GM23338 (cell line): ENCODE measurements around the gene MGAT3. TPM values are rescaled to one million over a fixed set of nuclear protein-coding genes. Genes with fewer than 3 reads are reported as not detected.

Experiments used
- ATAC-seq: fragments of 200-7000 bp; cut with Tn5 transposase; 3 replicates; pipeline ENCODE4 v1.9.1; 2020
- DNase-seq: peaks from one replicate; pipeline ENCODE4 v3.0.0-alpha.2; 2015; ENCODE audit warnings: low spot score
- H2AFZ ChIP-seq: fragments of 200-600 bp; sonication (generic); 2 replicates; pipeline ENCODE4 v1.8.0; 2016; ENCODE audit warnings: antibody characterized with exemption, mild to moderate bottlenecking, moderate library complexity
- H3F3A ChIP-seq: fragments of 200-600 bp; sonication (generic); replicated peaks from 2 replicates; pipeline ENCODE4 v1.8.0; 2017; ENCODE audit warnings: antibody characterized with exemption, mixed run types, low read depth
- H3K27ac ChIP-seq: fragments of 200-600 bp; sonication (generic); 2 replicates; pipeline ENCODE4 v1.6.1; 2016; ENCODE audit warnings: low read depth
- H3K27me3 ChIP-seq: fragments of 200-600 bp; sonication (generic); 2 replicates; pipeline ENCODE4 v1.8.0; 2016; ENCODE audit warnings: mild to moderate bottlenecking, mixed run types, moderate library complexity; ENCODE audit not compliant: insufficient read depth
- H3K36me3 ChIP-seq: fragments of 200-600 bp; sonication (generic); 2 replicates; pipeline ENCODE4 v1.8.0; 2016; ENCODE audit warnings: mild to moderate bottlenecking; ENCODE audit not compliant: insufficient read depth
- H3K4me1 ChIP-seq: fragments of 200-600 bp; sonication (generic); 2 replicates; pipeline ENCODE4 v1.8.0; 2016; ENCODE audit warnings: mild to moderate bottlenecking, moderate library complexity; ENCODE audit not compliant: insufficient read depth
- H3K4me2 ChIP-seq: fragments of 200-600 bp; sonication (generic); 2 replicates; pipeline ENCODE4 v1.7.1; 2017; ENCODE audit warnings: mixed run types
- H3K4me3 ChIP-seq: fragments of 200-600 bp; sonication (generic); 2 replicates; pipeline ENCODE4 v1.6.1; 2016; ENCODE audit warnings: mixed run types
- H3K79me2 ChIP-seq: fragments of 200-600 bp; sonication (generic); replicated peaks from 2 replicates; pipeline ENCODE4 v1.8.0; 2017; ENCODE audit warnings: mild to moderate bottlenecking; ENCODE audit not compliant: insufficient read depth
- H3K9me2 ChIP-seq: fragments of 200-600 bp; sonication (generic); 2 replicates; pipeline ENCODE4 v1.8.0; 2017; ENCODE audit not compliant: insufficient read depth
- H4K20me1 ChIP-seq: fragments of 200-600 bp; sonication (generic); replicated peaks from 2 replicates; pipeline ENCODE4 v1.8.0; 2017; ENCODE audit warnings: mild to moderate bottlenecking; ENCODE audit not compliant: insufficient read depth
- H3K27ac Mint-ChIP-seq: 2 replicates; pipeline ENCODE4 v1.8.0; 2020; ENCODE audit warnings: inconsistent platforms, mild to moderate bottlenecking, moderate library complexity, mixed read lengths
- H3K27me3 Mint-ChIP-seq: 3 replicates; pipeline ENCODE4 v1.8.0; 2022; ENCODE audit warnings: low read depth, mild to moderate bottlenecking, moderate library complexity, mixed read lengths, inconsistent platforms; ENCODE audit not compliant: insufficient read depth, poor library complexity
- H3K36me3 Mint-ChIP-seq: 3 replicates; pipeline ENCODE4 v1.8.0; 2021; ENCODE audit warnings: low read depth, mild to moderate bottlenecking, inconsistent platforms, moderate library complexity, mixed read lengths
- H3K4me1 Mint-ChIP-seq: 3 replicates; pipeline ENCODE4 v1.8.0; 2020; ENCODE audit warnings: mild to moderate bottlenecking, inconsistent platforms, mixed read lengths
- H3K4me3 Mint-ChIP-seq: 3 replicates; pipeline ENCODE4 v1.8.0; 2021; ENCODE audit warnings: moderate library complexity, mild to moderate bottlenecking, inconsistent platforms, mixed read lengths
- H3K9me3 Mint-ChIP-seq: 3 replicates; pipeline ENCODE4 v1.8.0; 2020; ENCODE audit warnings: moderate library complexity, mild to moderate bottlenecking, inconsistent platforms, mixed read lengths
- CREB1 ChIP-seq: fragments of 250-450 bp; sonication (Bioruptor Pico); IDR thresholded peaks from 2 replicates; pipeline ENCODE4 v1.5.0; 2020; ENCODE audit warnings: low read depth, mild to moderate bottlenecking, moderate library complexity
- CTCF ChIP-seq, 2 experiments: fragments of 200-600 bp in 1 of 2; sonication (generic) in 1 of 2; conservative IDR thresholded peaks; 2 replicates each; pipeline versions ENCODE4 v1.5.1 to v1.6.1; 2016 to 2017; ENCODE audit warnings: antibody characterized with exemption in 2 of 2, low read depth in 2 of 2, mild to moderate bottlenecking in 2 of 2, moderate library complexity in 1 of 2
- ETS1 ChIP-seq: IDR thresholded peaks from 2 replicates; pipeline ENCODE4 v1.6.1; 2016; ENCODE audit warnings: antibody characterized with exemption
- EZH2 ChIP-seq: fragments of 200-600 bp; sonication (generic); IDR thresholded peaks from one replicate; pipeline ENCODE4 v1.8.0; 2017; ENCODE audit warnings: antibody characterized with exemption, mild to moderate bottlenecking, low read depth; ENCODE audit not compliant: unreplicated experiment
- EZH2phosphoT487 ChIP-seq: fragments of 200-600 bp; sonication (generic); IDR thresholded peaks from one replicate; pipeline ENCODE4 v1.8.1; 2018; ENCODE audit warnings: antibody characterized with exemption; ENCODE audit not compliant: unreplicated experiment
- JUNB ChIP-seq: IDR thresholded peaks from one replicate; pipeline ENCODE4 v1.6.1; 2016; ENCODE audit warnings: antibody characterized with exemption; ENCODE audit not compliant: unreplicated experiment
- NANOG ChIP-seq: IDR thresholded peaks from 2 replicates; pipeline ENCODE4 v1.6.1; 2016; ENCODE audit warnings: antibody characterized with exemption, borderline replicate concordance
- POLR2AphosphoS5 ChIP-seq: IDR thresholded peaks from 2 replicates; pipeline ENCODE4 v1.6.1; 2016; ENCODE audit warnings: antibody characterized with exemption, low read depth
- REST ChIP-seq: IDR thresholded peaks from one replicate; pipeline ENCODE4 v1.6.1; 2018; ENCODE audit warnings: antibody characterized with exemption; ENCODE audit not compliant: unreplicated experiment
- STAT1 ChIP-seq: IDR thresholded peaks from one replicate; pipeline ENCODE4 v1.6.1; 2016; ENCODE audit warnings: antibody characterized with exemption; ENCODE audit not compliant: unreplicated experiment
- ZNF114 ChIP-seq: fragments of 250-450 bp; sonication (Bioruptor Pico); IDR thresholded peaks from 2 replicates; pipeline ENCODE4 v1.5.0; 2020; ENCODE audit warnings: mild to moderate bottlenecking, moderate library complexity
- ZNF331 ChIP-seq: fragments of 250-450 bp; sonication (Bioruptor Pico); IDR thresholded peaks from 2 replicates; pipeline ENCODE4 v1.5.0; 2020; ENCODE audit warnings: low read depth, mild to moderate bottlenecking, moderate library complexity
- ZNF462 ChIP-seq: fragments of 250-450 bp; sonication (Bioruptor Pico); IDR thresholded peaks from 2 replicates; pipeline ENCODE4 v1.5.0; 2020; ENCODE audit warnings: mild to moderate bottlenecking, moderate library complexity
- polyA plus RNA-seq: library from polyadenylated mRNA; unstranded; fragments of >200 nt; fragmentation: Nextera tagmentation; extraction: Ambion mirVana; gene quantifications from 2 replicates; pipeline ENCODE4 v1.2.1, GENCODE V29; 2016
- total RNA-seq: library from RNA; depleted of rRNA; stranded (reverse); fragments of >200 nt; shearing (Covaris generic); gene quantifications from 2 replicates; pipeline ENCODE4 v1.2.3, GENCODE V29; 2014

Gene MGAT3
- total and polyA plus RNA-seq, 2 experiments from 2014 or later: 1.7 to 10.2 TPM

GRCh38 chr22:39482768-39483167 lies 26.0 kb downstream of the MGAT3 start:
- Histone ChIP-seq H3K4me1 (no peaks in the 10 kb centered on the region), H3K27ac (no peak overlapping the region), H3K79me2 (no peaks in the 10 kb centered on the region), H2AFZ (no peak overlapping the region), H3K4me2 (no peak overlapping the region), H3K27me3 (no peaks in the 10 kb centered on the region), H3K4me3 (no peak overlapping the region), H3K9me2 (no peaks in the 10 kb centered on the region), H4K20me1 (peaks cover 7% of the 10 kb centered on the region; the same call in 1 of the 2 replicates), H3K36me3 (no peaks in the 10 kb centered on the region), H3F3A (no peaks in the 10 kb centered on the region)
- Mint-ChIP-seq H3K4me3 (no peak overlapping the region), H3K9me3 (no peaks in the 10 kb centered on the region), H3K4me1 (no peaks in the 10 kb centered on the region; the same call in 2 of the 3 replicates), H3K27ac (no peak overlapping the region), H3K27me3 (no peaks in the 10 kb centered on the region), H3K36me3 (no peaks in the 10 kb centered on the region)
- DNase-seq (no peak), ATAC-seq (no peak)
- no peak for TF ChIP-seq CREB1 (CRISPR knock-in tag)
- TF ChIP-seq REST: no peak
- TF ChIP-seq ZNF331: no peak
- no peak for TF ChIP-seq NANOG
- no peak for TF ChIP-seq EZH2phosphoT487
- TF ChIP-seq ZNF462 (CRISPR knock-in tag): no peak
- no peak for TF ChIP-seq EZH2
- no peak for TF ChIP-seq ZNF114 (CRISPR knock-in tag)
- no peak for TF ChIP-seq POLR2AphosphoS5
- no peak for TF ChIP-seq JUNB
- TF ChIP-seq ETS1: no peak
- TF ChIP-seq CTCF (conservative IDR thresholded peaks at IDR 0.05; ENCODE audit: low read depth in 2 of 2): no peak
- no peak for TF ChIP-seq STAT1
